Stimulated activated naive CD8-positive, alpha-beta T cell treated with anti-CD3 and anti-CD28 coated beads, Interleukin-15, Interleukin-2, amounts not matched to agents 100 ng/mL and 50 ng/mL, for 24 hours (primary cell): ENCODE measurements around the gene FAM110D.

ENCODE experiments used
- H3K27ac Mint-ChIP-seq: one replicate; pipeline ENCODE4 v1.8.0; 2021; ENCODE audit warnings: mild to moderate bottlenecking, mixed read lengths
- H3K27me3 Mint-ChIP-seq: one replicate; pipeline ENCODE4 v1.8.0; 2021; ENCODE audit warnings: mixed read lengths
- H3K36me3 Mint-ChIP-seq: one replicate; pipeline ENCODE4 v1.8.0; 2021; ENCODE audit warnings: low read depth, mixed read lengths
- H3K4me1 Mint-ChIP-seq: one replicate; pipeline ENCODE4 v1.8.0; 2021; ENCODE audit warnings: low read depth, mixed read lengths
- H3K4me3 Mint-ChIP-seq: one replicate; pipeline ENCODE4 v1.8.0; 2021; ENCODE audit warnings: mild to moderate bottlenecking, mixed read lengths
- H3K9me3 Mint-ChIP-seq: one replicate; pipeline ENCODE4 v1.8.0; 2021; ENCODE audit warnings: mixed read lengths

The FAM110D gene

DNA sequence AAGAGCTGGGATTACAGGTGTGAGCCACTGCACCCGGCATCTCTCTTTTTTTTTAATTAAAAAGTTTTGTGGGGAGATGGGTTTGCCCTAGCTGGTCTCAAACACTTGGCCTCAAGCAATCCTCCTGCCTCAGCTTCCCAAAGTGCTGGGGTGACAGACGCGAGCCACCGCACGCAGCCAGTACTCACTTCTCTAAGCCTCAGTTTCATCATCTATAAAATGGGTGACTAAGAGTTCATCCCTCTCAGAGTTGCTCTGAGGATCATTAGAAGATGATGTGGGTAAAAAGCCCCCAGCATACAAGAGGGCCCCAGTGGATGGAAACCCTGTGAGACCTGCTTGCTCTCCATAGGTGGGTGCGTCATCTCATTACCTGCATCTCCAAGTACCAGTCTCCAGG, 29.0 kb downstream of the FAM110D start:
- H3K27me3 Mint-ChIP-seq = no peaks in the 10 kb centered on the region
- no peak overlapping the region for H3K27ac Mint-ChIP-seq
- no peak overlapping the region for H3K4me3 Mint-ChIP-seq
- peaks cover 8% of the 10 kb centered on the region for H3K4me1 Mint-ChIP-seq
- H3K36me3 Mint-ChIP-seq = no peaks in the 10 kb centered on the region
- no peaks in the 10 kb centered on the region for H3K9me3 Mint-ChIP-seq

DNA sequence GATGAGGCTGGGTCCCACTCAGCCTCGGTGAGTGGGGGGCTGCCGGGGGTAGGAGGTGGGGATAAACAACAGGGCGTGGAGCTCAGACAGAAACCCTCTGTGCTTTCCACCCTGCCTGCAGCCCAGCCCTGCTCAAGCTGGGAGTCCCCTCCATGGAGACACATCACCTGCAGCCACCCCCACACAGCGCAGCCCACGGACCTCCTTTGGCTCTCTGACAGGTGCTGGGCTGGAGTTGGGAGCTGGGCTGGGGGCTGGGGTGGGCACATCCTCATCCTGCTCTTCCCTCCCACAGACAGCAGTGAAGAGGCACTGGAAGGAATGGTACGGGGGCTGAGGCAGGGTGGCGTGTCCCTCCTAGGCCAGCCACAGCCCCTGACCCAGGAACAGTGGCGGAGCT, 29.6 kb downstream of the FAM110D start:
- Mint-ChIP-seq H3K36me3 (no peaks in the 10 kb centered on the region), H3K4me3 (no peak overlapping the region), H3K27ac (no peak overlapping the region), H3K4me1 (peaks cover 8% of the 10 kb centered on the region), H3K9me3 (no peaks in the 10 kb centered on the region), H3K27me3 (no peaks in the 10 kb centered on the region)

DNA sequence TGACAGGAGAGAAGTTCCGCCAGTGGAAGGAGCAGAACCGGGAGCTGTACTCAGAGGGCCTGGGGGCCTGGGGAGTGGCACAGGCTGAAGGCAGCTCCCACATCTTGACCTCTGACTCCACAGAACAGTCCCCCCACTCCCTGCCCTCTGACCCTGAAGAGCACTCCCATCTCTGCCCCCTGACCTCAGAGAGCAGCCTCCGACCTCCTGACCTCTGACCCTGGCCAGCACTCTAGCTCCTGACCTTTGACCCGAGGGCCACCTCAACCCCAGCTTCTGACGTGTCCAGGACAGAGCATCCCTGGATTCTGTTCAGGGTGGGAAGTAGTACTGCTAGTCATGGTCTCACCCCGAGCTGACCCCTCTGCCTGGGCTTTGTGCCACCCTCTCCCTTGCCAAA, 30.5 kb downstream of the FAM110D start:
- H3K27ac Mint-ChIP-seq = no peak overlapping the region

DNA sequence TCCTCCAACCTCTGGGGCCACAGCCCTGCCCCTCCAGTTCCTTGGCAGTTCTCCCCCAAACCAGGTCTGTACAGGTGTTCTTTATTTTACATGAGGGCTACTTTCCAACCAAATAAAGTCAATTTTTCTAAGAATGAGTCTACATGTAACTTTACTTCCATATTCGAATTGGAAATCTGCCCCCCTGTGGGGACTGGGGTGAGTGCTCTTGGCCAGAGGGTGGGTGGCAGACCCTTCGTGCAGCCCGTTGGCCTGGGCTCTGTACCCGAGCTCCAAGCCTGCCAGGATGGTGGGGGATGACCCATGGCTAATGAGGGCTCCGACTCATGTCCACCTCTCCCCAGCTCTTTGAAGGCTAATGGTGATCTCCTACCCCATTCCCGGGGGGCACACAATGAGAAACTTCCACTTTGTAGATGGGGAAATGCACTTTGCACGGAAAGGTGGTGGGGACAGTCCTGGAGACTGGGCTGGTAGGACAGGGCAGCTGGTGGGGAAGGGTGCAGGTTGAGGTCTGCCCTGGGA, 30.9 kb downstream of the FAM110D start:
- Mint-ChIP-seq H3K4me3 (no peak overlapping the region), H3K9me3 (no peaks in the 10 kb centered on the region), H3K36me3 (no peaks in the 10 kb centered on the region), H3K4me1 (peaks cover 8% of the 10 kb centered on the region), H3K27ac (no peak overlapping the region), H3K27me3 (no peaks in the 10 kb centered on the region)

More for the DNA sequence above, 30.5 kb downstream of the FAM110D start:
- Mint-ChIP-seq H3K27me3 (no peaks in the 10 kb centered on the region), H3K4me3 (no peak overlapping the region), H3K4me1 (peaks cover 8% of the 10 kb centered on the region), H3K36me3 (no peaks in the 10 kb centered on the region), H3K9me3 (no peaks in the 10 kb centered on the region)

DNA sequence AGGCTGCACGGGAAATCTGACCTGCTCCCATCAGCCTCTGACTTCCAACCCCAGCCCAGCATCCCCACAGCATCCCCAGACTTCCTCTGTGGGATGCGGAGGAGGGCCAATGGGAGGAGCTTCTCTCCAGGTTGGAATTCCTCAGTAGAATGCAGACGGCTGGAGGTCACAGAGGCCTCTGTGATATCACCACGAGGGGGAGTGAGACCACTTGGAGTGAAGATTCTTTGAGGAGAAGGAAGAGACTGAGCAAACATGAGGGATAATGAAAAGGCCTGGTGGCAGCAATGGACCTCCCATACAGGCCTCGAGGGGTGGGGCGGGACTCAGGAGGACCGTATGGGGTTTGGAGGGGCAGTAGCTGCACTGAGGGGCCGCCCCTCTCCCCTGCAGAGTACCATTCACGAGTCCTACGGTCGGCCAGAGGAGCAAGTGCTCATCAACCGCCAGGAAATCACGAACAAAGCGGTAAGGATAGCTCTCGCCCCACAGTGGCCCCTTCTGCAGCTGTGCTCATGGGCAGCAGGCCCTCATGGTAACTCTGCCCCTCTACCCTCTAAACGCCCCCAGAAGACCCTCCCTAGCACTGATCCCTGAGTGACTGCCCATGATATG, 31.6 kb downstream of the FAM110D start, which contains the start of gene CATSPER4:
Gene CATSPER4, plus strand, starts transcription at position 230 of the 615 bp plus-strand sequence. Its CDS starts 26 bp downstream, at position 256.
- Mint-ChIP-seq H3K36me3 (no peaks in the 10 kb centered on the region), H3K4me3 (no peak within 1 kb of the TSS), H3K4me1 (peaks cover 8% of the 10 kb centered on the region), H3K27ac (no peak within 1 kb of the TSS), H3K27me3 (no peaks in the 10 kb centered on the region), H3K9me3 (no peaks in the 10 kb centered on the region)

DNA sequence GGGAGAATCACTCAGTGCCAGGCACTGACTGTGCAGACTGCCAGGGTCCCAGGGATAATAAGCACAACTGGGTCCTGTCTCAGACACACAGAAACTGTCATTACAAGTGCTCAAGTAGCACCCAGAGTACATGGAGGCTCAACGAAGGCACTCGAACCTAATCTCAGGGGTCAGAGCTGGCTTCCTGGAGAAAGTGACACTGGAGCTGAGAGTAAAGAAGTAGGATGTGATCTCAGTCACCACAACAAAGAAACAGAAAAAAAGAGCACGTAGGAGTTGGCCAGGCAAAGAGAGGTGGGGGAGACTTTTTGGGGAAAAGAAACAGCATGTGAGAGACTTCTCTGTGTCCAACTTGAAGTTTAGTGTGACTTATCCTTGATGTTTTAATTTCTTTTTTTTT, 32.9 kb downstream of the FAM110D start:
- Mint-ChIP-seq H3K4me3 (no peak overlapping the region), H3K9me3 (no peaks in the 10 kb centered on the region), H3K27me3 (no peaks in the 10 kb centered on the region), H3K4me1 (peaks cover 8% of the 10 kb centered on the region), H3K27ac (peak overlapping the region; percentile 73), H3K36me3 (no peaks in the 10 kb centered on the region)

DNA sequence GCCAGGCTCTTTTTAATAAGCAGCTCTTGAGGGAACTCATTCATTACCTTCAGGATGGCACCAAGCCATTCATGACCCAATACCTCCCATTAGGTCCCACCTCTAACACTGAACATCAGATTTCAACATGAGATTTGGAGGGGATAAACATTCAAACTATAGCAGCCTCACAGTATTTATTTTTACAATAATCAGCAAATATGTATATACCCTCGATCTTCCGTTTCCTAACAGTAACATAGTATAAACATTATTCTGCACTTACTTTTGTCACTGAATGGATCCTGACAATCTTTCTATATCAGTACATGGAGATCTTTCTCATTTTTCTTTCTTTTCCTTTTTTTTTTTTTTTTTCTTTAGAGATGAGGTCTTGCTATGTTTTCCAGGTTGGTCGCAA, 36.9 kb downstream of the FAM110D start:
- no peaks in the 10 kb centered on the region for H3K27me3 Mint-ChIP-seq
- H3K36me3 Mint-ChIP-seq = no peaks in the 10 kb centered on the region
- no peaks in the 10 kb centered on the region for H3K9me3 Mint-ChIP-seq
- H3K4me1 Mint-ChIP-seq = peaks cover 13% of the 10 kb centered on the region
- H3K4me3 Mint-ChIP-seq = no peak overlapping the region
- H3K27ac Mint-ChIP-seq = no peak overlapping the region

DNA sequence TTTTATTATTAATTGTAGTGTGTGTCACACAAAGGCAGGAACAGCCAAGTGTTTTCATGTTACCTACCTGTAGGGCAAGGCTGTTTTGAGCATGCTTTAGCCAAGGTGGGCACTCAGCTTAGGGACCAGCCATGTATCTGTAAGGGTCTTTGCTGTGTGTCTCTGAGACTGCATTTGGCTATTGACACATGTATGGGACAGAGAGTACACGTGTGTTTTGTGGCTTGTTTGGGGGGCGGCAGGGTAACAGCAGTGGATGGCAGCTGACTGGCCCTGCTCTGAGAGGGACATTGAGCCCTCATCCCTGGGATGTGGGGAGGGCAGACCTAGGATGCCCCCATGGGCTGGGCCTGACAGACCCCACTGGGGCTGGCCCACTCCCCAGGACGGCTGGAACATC, 38.4 kb downstream of the FAM110D start:
- H3K4me3 Mint-ChIP-seq = no peak overlapping the region
- H3K27ac Mint-ChIP-seq = no peak overlapping the region
- H3K36me3 Mint-ChIP-seq = no peaks in the 10 kb centered on the region
- peaks cover 20% of the 10 kb centered on the region for H3K4me1 Mint-ChIP-seq
- H3K9me3 Mint-ChIP-seq = no peaks in the 10 kb centered on the region
- no peaks in the 10 kb centered on the region for H3K27me3 Mint-ChIP-seq

DNA sequence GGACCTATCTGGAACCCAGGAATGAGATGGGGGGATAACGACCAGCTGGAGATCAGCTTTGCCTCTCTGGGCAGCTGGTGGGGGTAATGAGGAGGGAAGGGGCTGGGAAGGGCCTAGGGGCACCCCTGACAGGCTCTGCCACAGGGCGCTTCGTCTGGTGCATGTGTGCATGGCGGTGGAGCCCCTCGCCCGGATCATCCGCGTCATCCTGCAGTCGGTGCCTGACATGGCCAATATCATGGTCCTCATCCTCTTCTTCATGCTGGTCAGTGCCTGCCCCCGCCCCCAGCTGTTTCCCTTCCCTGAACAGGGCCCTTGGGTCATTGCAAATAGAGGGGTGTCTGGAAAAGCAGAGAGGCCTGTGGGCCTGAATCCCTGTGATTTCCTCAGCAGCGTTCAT, 38.9 kb downstream of the FAM110D start:
- Mint-ChIP-seq H3K4me3 (no peak overlapping the region), H3K9me3 (no peaks in the 10 kb centered on the region), H3K27me3 (no peaks in the 10 kb centered on the region), H3K36me3 (no peaks in the 10 kb centered on the region), H3K27ac (no peak overlapping the region), H3K4me1 (peaks cover 24% of the 10 kb centered on the region)

DNA sequence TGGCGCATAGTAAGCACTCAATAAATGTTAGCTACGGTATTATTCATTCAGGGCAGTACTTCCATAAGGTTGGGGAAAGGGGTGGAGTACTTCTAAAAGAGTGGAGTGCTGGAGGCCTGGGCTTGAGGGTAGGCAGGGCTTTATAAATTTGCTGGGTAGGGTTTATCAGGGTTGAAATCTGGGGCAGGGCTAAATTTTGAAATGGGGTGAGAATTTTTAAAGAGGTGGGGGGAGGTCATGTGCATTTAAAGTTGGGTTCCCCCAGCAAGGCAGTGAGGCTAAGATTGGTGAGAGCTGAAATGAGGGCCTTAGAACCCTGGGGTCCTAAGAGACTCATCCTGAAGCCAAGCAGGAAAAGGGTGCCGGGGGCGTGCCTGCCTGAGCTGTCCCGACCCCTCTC, 41.5 kb downstream of the FAM110D start:
- H3K4me1 Mint-ChIP-seq = peaks cover 24% of the 10 kb centered on the region
- H3K27me3 Mint-ChIP-seq = no peaks in the 10 kb centered on the region
- no peak overlapping the region for H3K4me3 Mint-ChIP-seq
- no peak overlapping the region for H3K27ac Mint-ChIP-seq
- no peaks in the 10 kb centered on the region for H3K9me3 Mint-ChIP-seq
- H3K36me3 Mint-ChIP-seq = no peaks in the 10 kb centered on the region

DNA sequence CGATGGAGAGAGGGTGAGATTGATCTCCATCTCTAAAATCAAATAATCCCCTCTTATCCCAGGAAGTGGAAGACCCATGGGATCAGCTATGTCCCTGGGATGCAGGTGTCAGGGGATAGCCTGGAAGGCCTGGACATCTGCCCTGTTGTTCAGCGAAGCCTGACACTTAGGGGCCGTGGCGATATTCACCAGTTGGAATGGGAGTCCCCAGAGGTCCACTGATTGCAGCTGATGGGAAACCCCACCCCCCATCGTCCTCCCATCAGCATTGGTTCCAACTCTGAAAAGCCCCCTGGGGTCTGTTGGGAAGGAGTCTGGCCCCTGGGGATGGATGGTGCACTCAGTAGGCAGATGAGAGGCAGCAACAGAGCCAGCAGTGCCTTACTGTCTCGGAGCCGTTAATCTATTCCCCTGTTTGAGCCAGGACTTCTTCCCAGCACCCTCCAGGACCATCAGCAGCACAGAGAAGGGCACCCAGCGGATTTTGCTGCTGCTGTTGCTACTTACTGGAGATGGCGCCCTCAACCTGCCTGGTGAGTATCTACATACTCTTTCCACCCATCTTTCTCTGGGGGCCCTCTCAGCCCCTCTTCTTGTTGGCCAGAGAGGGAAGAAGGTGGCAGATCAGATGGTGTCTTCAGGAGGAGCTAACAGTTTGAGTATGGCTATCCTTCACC, 44.9 kb downstream of the FAM110D start:
- Mint-ChIP-seq H3K27me3 (no peaks in the 10 kb centered on the region), H3K4me1 (peaks cover 24% of the 10 kb centered on the region), H3K36me3 (no peaks in the 10 kb centered on the region), H3K9me3 (no peaks in the 10 kb centered on the region), H3K27ac (no peak overlapping the region), H3K4me3 (no peak overlapping the region)

DNA sequence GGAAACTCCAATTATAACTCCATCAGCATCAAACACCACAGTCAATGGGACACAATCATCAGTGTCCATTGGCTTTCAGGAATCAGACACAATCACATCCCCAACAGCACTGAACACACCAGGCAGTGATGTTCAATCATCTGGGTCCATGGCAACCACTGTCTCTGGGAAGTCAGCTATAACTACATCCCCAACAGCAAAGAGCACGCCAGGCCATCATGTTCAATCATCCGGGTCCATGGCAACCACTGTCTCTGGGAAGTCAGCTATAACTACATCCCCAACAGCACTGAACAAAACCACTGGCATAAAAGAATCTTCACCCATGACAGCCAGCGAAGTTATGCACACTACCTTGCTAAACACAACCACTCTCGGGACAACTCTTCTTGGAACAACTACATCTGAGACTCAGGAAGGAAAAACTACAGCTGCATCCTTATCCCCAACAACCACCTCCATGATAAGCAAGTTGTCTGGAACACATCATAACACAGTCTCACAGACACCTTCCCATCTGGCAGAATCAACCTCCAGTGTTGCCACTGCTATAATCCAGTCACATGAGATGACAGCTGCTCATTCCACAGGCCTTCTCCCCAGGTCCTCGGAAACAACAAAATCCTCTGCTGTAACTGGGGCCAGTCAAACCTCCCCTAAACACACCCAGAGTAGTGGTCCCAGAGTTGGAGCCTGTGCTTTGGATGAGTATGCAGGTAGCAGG, 51.4 kb downstream of the FAM110D start:
- Mint-ChIP-seq H3K4me1 (no peaks in the 10 kb centered on the region), H3K9me3 (no peaks in the 10 kb centered on the region), H3K4me3 (no peak overlapping the region), H3K27me3 (no peaks in the 10 kb centered on the region), H3K36me3 (no peaks in the 10 kb centered on the region), H3K27ac (no peak overlapping the region)

DNA sequence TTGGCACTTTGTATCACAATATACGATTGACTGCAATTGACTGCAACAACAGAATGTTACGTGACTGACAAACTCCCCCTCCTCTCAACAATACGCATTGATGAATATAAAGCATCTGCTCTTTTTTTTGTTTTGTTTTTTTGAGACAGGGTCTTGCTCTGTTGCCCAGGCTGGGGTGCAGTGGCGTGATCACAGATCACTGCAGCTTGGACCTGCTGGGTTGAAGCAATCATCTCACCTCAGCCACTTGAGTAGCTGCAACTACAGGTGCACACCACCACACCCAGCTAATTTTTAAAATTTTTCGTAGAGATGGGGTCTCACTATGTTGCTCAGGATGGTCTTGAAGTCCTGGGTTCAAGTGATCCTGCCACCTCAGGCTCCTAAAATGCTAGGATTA, 53.8 kb downstream of the FAM110D start:
- no peaks in the 10 kb centered on the region for H3K27me3 Mint-ChIP-seq
- H3K36me3 Mint-ChIP-seq = no peaks in the 10 kb centered on the region
- no peaks in the 10 kb centered on the region for H3K9me3 Mint-ChIP-seq
- no peak overlapping the region for H3K4me3 Mint-ChIP-seq
- no peaks in the 10 kb centered on the region for H3K4me1 Mint-ChIP-seq
- H3K27ac Mint-ChIP-seq = no peak overlapping the region

DNA sequence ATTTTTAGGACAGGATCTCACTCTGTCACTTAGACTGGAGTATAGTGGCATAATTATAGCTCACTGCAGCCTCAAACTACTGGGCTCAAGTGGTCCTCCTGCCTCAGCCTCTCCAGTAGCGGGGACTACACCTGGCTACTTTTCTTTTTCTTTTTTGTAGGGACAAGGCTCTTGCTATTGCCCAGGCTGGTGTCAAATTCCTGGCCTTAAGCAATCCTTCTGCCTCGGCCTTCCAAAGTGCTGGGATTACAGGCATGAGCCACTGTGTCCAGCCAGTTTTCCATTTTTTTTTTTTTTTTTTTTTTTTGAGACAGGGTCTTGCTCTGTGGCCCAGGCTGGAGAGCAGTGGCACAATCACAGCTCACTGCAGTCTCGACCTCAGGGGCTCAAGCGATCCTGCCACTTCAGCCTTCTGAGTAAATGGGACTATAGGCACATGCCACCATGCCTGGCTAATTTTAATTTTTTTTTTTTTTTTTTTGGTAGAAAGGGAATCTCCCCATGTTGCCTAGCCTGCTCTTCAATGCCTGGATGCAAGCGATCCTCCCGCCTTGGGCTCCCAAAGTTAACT, 54.5 kb downstream of the FAM110D start:
- H3K4me1 Mint-ChIP-seq = no peaks in the 10 kb centered on the region
- H3K9me3 Mint-ChIP-seq = no peaks in the 10 kb centered on the region
- H3K4me3 Mint-ChIP-seq = no peak overlapping the region
- no peaks in the 10 kb centered on the region for H3K36me3 Mint-ChIP-seq
- no peaks in the 10 kb centered on the region for H3K27me3 Mint-ChIP-seq
- no peak overlapping the region for H3K27ac Mint-ChIP-seq
